MM.1S (cell line): ENCODE data around the gene TTLL3.

Experiments used
- DNase-seq: peaks from one replicate; pipeline ENCODE4 v3.0.0-alpha.2; 2015
- H2AFZ ChIP-seq: fragments of 300-600 bp; sonication (generic); 2 replicates; pipeline ENCODE4 v1.6.0; 2016; ENCODE audit warnings: antibody characterized with exemption, low read length
- H3F3A ChIP-seq: fragments of 300-600 bp; sonication (generic); 2 replicates; pipeline ENCODE4 v1.6.1; 2016; ENCODE audit warnings: mild to moderate bottlenecking, antibody characterized with exemption, low read length, moderate library complexity, mixed read lengths; ENCODE audit not compliant: insufficient read depth
- H3K27ac ChIP-seq: fragments of 300-600 bp; sonication (generic); 2 replicates; pipeline ENCODE4 v1.5.1; 2016; ENCODE audit warnings: mild to moderate bottlenecking, low read length
- H3K27me3 ChIP-seq: fragments of 300-600 bp; sonication (generic); replicated peaks from 2 replicates; pipeline ENCODE4 v1.6.0; 2016; ENCODE audit warnings: low read length; ENCODE audit not compliant: insufficient read depth
- H3K36me3 ChIP-seq: fragments of 300-600 bp; sonication (generic); replicated peaks from 2 replicates; pipeline ENCODE4 v1.6.1; 2016; ENCODE audit warnings: mild to moderate bottlenecking, low read length, mixed read lengths; ENCODE audit not compliant: insufficient read depth
- H3K4me1 ChIP-seq: fragments of 300-600 bp; sonication (generic); 2 replicates; pipeline ENCODE4 v1.6.1; 2016; ENCODE audit warnings: low read length, mixed read lengths
- H3K4me2 ChIP-seq: fragments of 300-600 bp; sonication (generic); 2 replicates; pipeline ENCODE4 v1.6.0; 2016; ENCODE audit warnings: low read depth, low read length
- H3K4me3 ChIP-seq: fragments of 300-600 bp; sonication (generic); 2 replicates; pipeline ENCODE4 v1.5.1; 2016; ENCODE audit warnings: low read length, mixed read lengths
- H3K79me2 ChIP-seq: fragments of 300-600 bp; sonication (generic); 2 replicates; pipeline ENCODE4 v1.6.1; 2016; ENCODE audit warnings: mixed run types, low read length, mixed read lengths
- H3K9ac ChIP-seq: fragments of 300-600 bp; sonication (generic); 2 replicates; pipeline ENCODE4 v1.6.1; 2016; ENCODE audit warnings: low read length, mixed read lengths
- H3K9me2 ChIP-seq: fragments of 300-600 bp; sonication (generic); replicated peaks from 2 replicates; pipeline ENCODE4 v1.6.1; 2016; ENCODE audit warnings: mild to moderate bottlenecking, low read length, mixed read lengths; ENCODE audit not compliant: insufficient read depth
- H3K9me3 ChIP-seq: fragments of 300-600 bp; sonication (generic); replicated peaks from 2 replicates; pipeline ENCODE4 v1.6.1; 2016; ENCODE audit warnings: mild to moderate bottlenecking, low read length, mixed read lengths; ENCODE audit not compliant: insufficient read depth
- H4K20me1 ChIP-seq: fragments of 300-600 bp; sonication (generic); 2 replicates; pipeline ENCODE4 v1.6.1; 2016; ENCODE audit warnings: mild to moderate bottlenecking, low read length, moderate library complexity, mixed read lengths; ENCODE audit not compliant: insufficient read depth
- EZH2 ChIP-seq: fragments of 300-600 bp; sonication (generic); optimal IDR thresholded peaks from 2 replicates; pipeline ENCODE3; 2017; ENCODE audit warnings: low read depth, mild to moderate bottlenecking, antibody characterized with exemption, low read length, mixed read lengths
- EZH2phosphoT487 ChIP-seq: fragments of 300-600 bp; sonication (generic); IDR thresholded peaks from 2 replicates; pipeline ENCODE4 v1.6.1; 2018; ENCODE audit warnings: antibody characterized with exemption, low read length
- TF ChIP-seq, protein P1 (sequence below): fragments of 300-600 bp; sonication (generic); IDR thresholded peaks from 2 replicates; pipeline ENCODE4 v1.5.1; 2016; ENCODE audit warnings: antibody characterized with exemption, low read length, mixed read lengths

Gene TTLL3

DNA sequence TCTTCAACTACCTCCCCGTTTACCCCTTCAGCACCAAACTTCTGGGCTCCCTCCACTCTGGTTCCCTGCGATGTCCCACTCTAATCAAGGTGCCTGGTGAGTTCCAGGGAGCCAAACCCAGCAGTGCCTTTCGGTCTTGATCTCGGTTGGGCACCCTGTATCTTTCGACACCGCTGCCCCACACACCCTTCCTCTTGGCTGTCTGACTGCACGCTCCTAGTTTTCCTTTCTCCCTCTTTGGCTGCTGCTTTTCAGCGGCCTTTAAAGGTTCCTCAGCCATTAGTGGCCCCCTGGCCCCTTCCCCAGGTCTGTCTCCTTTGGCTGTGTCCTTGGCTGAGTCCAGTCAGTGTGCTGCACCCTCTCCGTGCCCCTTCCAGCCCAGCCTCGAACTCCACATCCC, 784 bp downstream of the TTLL3 start:
- Histone ChIP-seq H4K20me1 (no peaks in the 10 kb centered on the region), H3F3A (peaks cover 11% of the 10 kb centered on the region; the same call in 1 of the 2 replicates), H3K27me3 (no peaks in the 10 kb centered on the region), H3K36me3 (no peaks in the 10 kb centered on the region), H3K79me2 (no peaks in the 10 kb centered on the region), H3K9ac (no peak overlapping the region), H3K9me3 (no peaks in the 10 kb centered on the region), H3K9me2 (no peaks in the 10 kb centered on the region), H3K4me3 (no peak overlapping the region), H3K4me1 (no peaks in the 10 kb centered on the region), H2AFZ (no peak overlapping the region), H3K4me2 (no peak overlapping the region), H3K27ac (no peak overlapping the region)
- TF ChIP-seq, protein P1, sequence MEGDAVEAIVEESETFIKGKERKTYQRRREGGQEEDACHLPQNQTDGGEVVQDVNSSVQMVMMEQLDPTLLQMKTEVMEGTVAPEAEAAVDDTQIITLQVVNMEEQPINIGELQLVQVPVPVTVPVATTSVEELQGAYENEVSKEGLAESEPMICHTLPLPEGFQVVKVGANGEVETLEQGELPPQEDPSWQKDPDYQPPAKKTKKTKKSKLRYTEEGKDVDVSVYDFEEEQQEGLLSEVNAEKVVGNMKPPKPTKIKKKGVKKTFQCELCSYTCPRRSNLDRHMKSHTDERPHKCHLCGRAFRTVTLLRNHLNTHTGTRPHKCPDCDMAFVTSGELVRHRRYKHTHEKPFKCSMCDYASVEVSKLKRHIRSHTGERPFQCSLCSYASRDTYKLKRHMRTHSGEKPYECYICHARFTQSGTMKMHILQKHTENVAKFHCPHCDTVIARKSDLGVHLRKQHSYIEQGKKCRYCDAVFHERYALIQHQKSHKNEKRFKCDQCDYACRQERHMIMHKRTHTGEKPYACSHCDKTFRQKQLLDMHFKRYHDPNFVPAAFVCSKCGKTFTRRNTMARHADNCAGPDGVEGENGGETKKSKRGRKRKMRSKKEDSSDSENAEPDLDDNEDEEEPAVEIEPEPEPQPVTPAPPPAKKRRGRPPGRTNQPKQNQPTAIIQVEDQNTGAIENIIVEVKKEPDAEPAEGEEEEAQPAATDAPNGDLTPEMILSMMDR = no peak
- no peak for TF ChIP-seq EZH2phosphoT487
- TF ChIP-seq EZH2 = no peak
- no peak for DNase-seq

DNA sequence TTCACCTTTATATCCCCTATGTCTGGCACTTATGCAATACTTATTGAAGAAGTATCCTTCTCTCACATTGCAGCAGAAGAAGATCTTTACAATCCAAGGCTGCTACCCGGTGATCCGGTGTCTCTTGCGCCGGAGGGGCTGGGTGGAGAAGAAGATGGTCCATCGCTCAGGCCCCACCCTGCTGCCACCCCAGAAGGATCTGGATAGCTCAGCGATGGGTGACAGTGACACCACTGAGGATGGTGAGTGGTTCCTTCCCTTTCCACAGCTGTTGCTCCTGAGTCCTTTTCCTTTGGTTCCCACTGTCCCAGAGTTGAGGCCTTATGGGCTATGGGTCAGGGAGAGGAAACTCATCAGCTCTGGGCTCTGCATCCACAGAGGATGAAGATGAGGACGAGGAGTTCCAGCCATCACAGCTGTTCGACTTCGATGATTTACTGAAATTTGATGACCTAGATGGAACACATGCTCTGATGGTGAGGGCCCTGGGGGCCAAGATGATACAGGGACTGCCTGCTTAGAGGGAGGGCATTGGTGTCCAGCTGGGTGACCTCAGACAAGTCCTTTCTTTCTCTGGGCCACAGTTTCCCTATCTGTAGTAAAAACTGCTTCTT, 2.9 kb downstream of the TTLL3 start:
- Histone ChIP-seq H3K9me2 (no peaks in the 10 kb centered on the region), H3K36me3 (no peaks in the 10 kb centered on the region), H3K79me2 (no peaks in the 10 kb centered on the region), H3K4me2 (no peak overlapping the region), H4K20me1 (no peaks in the 10 kb centered on the region), H2AFZ (no peak overlapping the region), H3K4me1 (no peaks in the 10 kb centered on the region), H3F3A (peaks cover 11% of the 10 kb centered on the region; the same call in 1 of the 2 replicates), H3K9ac (no peak overlapping the region), H3K27me3 (no peaks in the 10 kb centered on the region), H3K9me3 (no peaks in the 10 kb centered on the region), H3K27ac (no peak overlapping the region), H3K4me3 (no peak overlapping the region)
- no peak for DNase-seq
- TF ChIP-seq EZH2 = no peak
- TF ChIP-seq, protein P1 = no peak
- no peak for TF ChIP-seq EZH2phosphoT487

GRCh38 chr3:9815986-9816385, 5.9 kb downstream of the TTLL3 start:
- no peak overlapping the region for H3K4me3 ChIP-seq
- DNase-seq = no peak
- H3K9me3 ChIP-seq = no peaks in the 10 kb centered on the region
- H3K9me2 ChIP-seq = no peaks in the 10 kb centered on the region
- H4K20me1 ChIP-seq = no peaks in the 10 kb centered on the region
- TF ChIP-seq EZH2 (no peak), EZH2phosphoT487 (no peak)
- TF ChIP-seq, protein P1 = no peak
- no peaks in the 10 kb centered on the region for H3K36me3 ChIP-seq
- H3K4me1 ChIP-seq = no peaks in the 10 kb centered on the region
- no peak overlapping the region for H3K9ac ChIP-seq
- H2AFZ ChIP-seq = no peak overlapping the region
- H3K27ac ChIP-seq = no peak overlapping the region
- H3F3A ChIP-seq = no peaks in the 10 kb centered on the region
- no peak overlapping the region for H3K4me2 ChIP-seq
- H3K27me3 ChIP-seq = no peaks in the 10 kb centered on the region
- no peaks in the 10 kb centered on the region for H3K79me2 ChIP-seq
